ENCODE data around the gene MAN1A1.

- TF ChIP-seq CTCF (IDR thresholded peaks at IDR 0.05; ENCODE audit: low read depth, low read length, missing input control) (no peak), GABPA (IDR thresholded peaks at IDR 0.05 in 1 of 2, conservative IDR thresholded peaks at IDR 0.05 in 1 of 2) (no peak), TAF1 (conservative IDR thresholded peaks at IDR 0.05) (no peak), RAD21 (IDR thresholded peaks at IDR 0.05) (no peak), YY1 (IDR thresholded peaks at IDR 0.05) (no peak), REST (IDR thresholded peaks at IDR 0.05) (no peak), JUND (IDR thresholded peaks at IDR 0.05) (no peak), MAX (IDR thresholded peaks at IDR 0.05) (no peak), ZBTB33 (IDR thresholded peaks at IDR 0.05) (no peak), HNF4G (IDR thresholded peaks at IDR 0.05) (no peak)
Observed at GRCh38 chr6:119319694-119320093, 29.9 kb downstream of the MAN1A1 start.

All from liver (tissue), 3 donors.